GM19463 (cell line): ENCODE measurements around the gene NEU2.

Experiments used
- ATAC-seq: cut with Tn5 transposase; IDR thresholded peaks from one replicate; pipeline ENCODE4 v1.9.1; 2021; ENCODE audit warnings: mild to moderate bottlenecking, moderate library complexity; ENCODE audit not compliant: unreplicated experiment

NEU2 gene

DNA sequence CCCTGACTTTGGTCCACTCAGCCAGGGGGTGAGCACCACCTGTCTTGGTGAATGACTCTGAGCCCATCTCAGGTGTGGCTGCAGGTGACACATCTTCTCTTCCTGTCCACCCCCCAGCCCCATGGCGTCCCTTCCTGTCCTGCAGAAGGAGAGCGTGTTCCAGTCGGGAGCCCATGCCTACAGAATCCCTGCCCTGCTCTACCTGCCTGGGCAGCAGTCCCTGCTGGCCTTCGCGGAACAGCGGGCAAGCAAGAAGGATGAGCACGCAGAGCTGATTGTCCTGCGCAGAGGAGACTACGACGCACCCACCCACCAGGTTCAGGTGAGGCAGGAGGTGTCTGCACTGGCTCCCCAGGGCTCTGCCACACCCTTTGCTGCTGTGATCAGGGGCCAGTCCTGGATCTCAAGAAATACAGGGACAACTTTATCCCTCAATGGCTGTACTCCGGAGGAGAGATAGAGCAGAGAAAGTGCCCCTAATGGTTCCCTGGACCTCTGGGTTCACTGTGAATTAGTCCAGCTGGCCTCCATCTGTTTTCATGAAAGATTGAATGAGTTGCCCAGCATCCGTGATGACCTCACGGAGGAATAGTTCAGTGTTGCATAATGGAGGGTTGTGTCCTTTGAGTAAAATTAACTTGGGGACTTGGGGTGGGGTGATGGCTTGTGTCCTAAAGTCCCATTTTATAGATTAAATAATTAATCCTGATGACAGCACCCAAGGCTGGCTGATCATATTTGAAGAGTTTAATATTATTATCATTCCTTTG is at the start of gene NEU2:
Gene NEU2 (plus strand): TSS at position 122 of the 770 bp plus-strand sequence. CDS start 0 bp downstream, at position 122.
- ATAC-seq, result no peak

DNA sequence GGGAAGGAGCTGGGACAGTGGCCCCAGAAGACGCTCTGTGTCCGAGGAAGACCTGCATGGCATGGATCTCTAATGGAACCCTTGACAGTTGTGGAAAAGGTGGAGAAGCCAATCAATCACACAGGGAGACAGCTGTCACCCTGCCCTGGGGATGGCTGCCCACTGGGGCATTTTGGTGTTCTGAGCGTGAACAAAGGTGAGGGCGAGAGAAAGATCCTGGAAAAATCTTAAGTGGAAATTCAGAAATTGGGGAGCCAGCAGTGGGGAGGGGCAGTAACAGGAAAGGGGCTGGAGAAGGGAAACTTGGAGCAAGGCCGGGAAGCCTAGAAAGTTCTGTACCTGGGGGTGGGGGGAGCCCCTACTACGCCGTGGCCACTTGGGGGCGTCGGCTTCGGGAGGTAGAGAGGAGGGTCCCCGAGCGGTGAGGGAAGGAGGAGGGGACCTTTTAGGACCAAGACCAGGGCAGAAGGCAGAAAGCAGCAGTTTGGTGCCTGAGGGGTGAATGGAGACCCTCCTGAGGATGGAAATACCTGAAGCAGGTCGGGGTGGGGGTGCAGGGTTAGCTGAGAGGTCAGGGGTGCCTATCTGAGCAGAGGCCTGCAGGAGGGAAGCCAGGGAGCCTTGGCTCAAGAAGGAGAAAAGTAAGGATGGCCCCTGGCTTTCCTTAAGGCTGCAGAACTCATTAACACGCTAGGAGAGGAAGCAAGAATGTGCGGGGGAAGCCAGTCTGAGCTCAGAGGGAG is 49.4 kb upstream of the NEU2 start:
- ATAC-seq, result no peak

DNA sequence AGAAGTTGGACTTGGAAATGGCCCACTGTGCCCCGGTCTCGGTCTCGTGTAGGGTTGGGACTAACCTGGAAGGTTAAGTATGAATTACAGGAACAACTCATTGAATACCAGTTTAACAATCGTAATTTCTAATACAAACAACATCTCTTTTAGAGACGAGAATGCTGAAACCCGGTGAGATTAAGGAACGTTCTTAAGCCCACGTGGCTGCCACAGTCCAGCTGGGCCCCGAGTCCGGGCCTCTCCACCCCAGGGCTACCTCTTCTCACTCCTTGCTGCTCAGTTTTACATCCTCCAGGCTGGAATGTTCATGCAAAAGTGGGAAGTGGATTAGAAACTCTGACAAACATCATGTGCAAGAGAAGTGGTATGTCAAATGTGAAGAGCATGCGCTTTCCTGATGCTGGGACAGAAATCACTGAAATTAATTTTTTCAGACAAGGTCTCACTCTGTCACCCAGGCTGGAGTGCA is 48.8 kb upstream of the NEU2 start:
- ATAC-seq, result no peak

DNA sequence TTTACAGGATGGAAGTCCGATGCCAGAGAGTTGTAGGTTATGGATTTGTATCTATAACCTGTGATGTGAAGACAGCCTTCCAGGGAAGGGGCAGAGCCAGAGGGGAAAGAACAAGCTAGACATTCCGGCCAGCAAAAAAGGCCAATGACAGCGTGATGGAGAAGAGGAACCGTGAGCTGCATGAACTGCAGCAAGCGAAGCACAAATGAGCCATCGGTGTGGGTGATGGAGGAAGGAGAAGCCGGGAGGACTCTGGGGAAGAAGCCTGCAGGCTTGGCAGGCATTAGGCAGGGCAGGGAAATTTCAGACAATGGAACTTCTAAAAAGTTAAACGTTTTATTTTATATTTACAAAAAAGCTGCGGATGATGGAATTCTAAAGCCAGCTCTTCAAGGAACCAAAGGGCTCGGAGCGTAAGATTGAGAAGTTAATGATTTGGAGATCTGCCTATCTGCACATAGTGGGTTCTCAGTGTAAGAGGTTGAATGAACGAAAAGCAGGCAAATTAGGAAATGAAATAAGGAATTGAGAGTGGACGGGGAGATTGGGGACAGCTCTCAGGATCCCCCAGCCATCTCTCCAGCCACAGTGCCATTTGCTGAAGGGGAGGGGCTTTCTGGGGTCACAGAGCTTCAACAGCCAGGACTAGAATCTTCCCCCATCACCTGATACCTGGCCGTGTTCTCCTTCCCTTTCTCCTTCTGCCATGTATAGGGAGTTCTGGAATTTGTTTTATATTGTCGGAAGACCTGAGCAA is 47.8 kb upstream of the NEU2 start:
- no peak for ATAC-seq

GRCh38 chr2:232986155-232986554 is 46.3 kb upstream of the NEU2 start:
- ATAC-seq, result no peak

GRCh38 chr2:232993231-232993821 is 39.1 kb upstream of the NEU2 start:
- ATAC-seq, result no peak

DNA sequence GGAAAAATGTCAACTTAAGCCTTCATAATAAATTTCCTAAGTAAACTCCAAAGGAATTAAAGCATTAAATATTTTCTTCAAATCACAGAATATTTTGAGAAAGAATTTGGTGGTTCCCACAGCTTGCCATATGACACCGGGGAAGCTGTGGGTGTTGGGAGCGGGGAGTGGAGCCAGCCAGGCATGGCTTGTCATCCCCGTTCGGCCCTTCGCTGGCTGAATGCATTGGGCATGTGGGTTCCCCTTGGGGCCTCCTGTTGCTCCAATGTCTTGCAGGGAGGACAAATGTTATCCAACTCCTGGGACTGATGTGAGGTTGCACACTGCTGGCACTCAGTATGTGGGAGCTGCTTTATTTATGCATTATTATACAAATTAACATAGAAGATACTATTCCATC is 38.0 kb upstream of the NEU2 start:
- ATAC-seq, result no peak

GRCh38 chr2:232997749-232998665 is 34.5 kb upstream of the NEU2 start:
- no peak for ATAC-seq

DNA sequence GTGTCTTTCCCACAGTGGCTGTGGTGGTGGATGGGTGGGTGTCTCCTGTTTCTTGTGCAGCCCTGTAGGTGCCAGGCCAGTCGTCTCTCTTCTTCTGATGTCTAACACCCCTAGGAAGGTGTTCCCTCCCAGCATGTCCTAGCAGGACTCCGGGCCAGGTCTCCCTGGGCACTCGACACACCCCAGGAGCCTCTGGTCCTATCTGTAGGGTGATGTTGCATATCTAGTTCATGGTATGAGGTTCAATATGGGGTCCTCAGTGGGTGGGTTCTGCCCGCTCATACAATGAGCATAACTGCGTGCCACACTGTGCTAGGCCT is 33.8 kb upstream of the NEU2 start:
- no peak for ATAC-seq

- ATAC-seq, result no peak
These were observed 33.1 kb upstream of the NEU2 start for GRCh38 chr2:232999354-232999753.

DNA sequence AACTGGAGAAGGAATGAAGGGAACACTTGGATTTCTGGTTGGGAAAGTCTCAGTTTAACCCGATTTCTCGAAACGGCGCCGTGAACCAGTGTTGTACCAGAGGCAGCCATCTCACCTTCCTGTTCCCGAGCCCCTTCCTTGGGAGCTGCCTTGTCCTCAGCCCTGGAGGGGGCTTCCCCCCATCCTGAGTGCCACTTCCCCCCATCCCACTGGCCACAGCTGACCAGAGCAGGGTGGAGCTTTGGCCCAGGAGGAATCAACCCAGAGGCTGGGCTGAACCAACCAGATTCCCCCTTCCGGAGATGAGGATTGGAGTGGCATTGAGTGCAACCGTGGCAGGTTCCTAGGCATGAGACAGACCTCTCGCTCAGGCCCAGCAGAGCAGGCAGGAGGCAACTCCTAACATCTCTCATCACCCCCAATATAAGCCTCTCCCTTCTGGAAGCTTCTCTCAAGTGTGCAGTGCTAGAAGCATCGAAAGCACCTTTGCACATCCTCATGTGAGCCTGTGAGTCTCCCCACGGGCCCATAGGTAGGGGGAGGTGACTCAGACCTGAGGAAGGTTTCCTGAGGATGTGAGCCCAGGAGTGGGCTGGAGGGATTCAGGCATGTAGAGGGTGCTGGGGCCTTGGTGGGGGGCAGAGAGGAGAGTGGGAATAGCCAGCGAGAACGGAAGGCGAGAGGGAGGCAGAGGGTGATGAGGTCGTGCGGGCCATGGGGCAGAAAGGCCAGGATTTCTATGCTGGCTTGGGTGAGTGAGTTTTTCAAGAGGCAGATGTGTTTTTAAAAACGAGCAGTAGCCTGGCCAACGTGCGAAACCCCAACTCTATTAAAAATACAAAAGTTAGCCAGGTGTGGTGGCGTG is 31.4 kb upstream of the NEU2 start:
- ATAC-seq, result no peak

GRCh38 chr2:233002829-233003657 is 29.4 kb upstream of the NEU2 start:
- ATAC-seq, result no peak

- ATAC-seq, result no peak
These were observed 28.6 kb upstream of the NEU2 start for GRCh38 chr2:233003658-233004555.

DNA sequence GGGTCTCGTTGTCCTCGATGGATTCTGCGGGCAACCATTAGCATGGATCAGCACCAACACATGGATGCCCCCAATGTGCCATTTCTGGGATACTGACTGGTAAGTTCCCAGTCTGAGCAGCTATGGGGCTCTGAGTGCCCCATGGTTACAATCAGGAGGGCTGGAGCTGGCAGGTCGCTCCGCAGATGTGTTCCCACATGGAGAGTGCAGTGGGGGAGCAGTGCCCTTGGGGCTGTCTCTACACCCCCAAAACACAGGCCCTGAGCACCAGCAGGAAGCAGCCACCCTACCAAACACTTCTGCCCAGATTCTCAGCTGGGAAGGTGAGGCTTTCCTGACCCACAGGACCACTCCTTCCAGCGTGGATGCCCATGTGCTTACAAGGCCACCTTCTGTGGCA is 27.4 kb upstream of the NEU2 start:
- no peak for ATAC-seq

DNA sequence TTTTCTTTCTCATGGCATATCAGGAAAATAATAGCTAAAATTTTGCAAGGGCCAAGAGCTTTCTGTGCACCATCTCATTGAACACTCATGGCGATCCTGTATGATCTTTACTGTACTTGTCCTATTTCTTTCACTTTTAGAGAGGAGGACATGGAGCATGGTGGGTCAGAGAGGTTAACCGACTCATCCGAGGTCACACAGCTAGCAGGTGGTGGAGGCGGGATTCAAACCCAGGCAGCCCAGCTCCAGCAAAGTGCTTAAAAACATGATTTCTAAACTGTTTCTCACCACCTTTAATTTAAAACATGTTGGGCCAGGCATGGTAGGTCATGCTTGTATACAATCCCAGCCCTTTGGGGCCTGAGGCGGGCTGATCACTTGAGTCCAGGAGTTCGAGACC is 25.8 kb upstream of the NEU2 start:
- no peak for ATAC-seq

GRCh38 chr2:233007270-233007669 is 25.2 kb upstream of the NEU2 start:
- no peak for ATAC-seq

- no peak for ATAC-seq
These were observed 24.7 kb upstream of the NEU2 start for GRCh38 chr2:233007739-233008138.
